H7 (cell line): ENCODE results near the gene MGAT4D. TPM values are rescaled to one million over a fixed set of nuclear protein-coding genes. Genes with fewer than 3 reads are reported as not detected.
"Not testable (repeated sequence)": the region's sequence is repeated elsewhere in the genome, so short reads cannot be mapped to it uniquely, and the experiment has no call there.

ENCODE experiments used
- DNase-seq: peaks from one replicate; pipeline ENCODE4 v3.0.0; 2012
- H3K27me3 ChIP-seq: 2 replicates; pipeline ENCODE4 v1.6.0; 2011; ENCODE audit warnings: mild to moderate bottlenecking, low read length; ENCODE audit not compliant: control insufficient read depth, insufficient read depth
- H3K36me3 ChIP-seq: replicated peaks from 2 replicates; pipeline ENCODE4 v1.5.1; 2011; ENCODE audit warnings: low read length; ENCODE audit not compliant: control insufficient read depth, insufficient read depth
- H3K4me3 ChIP-seq: 2 replicates; pipeline ENCODE4 v1.5.1; 2011; ENCODE audit warnings: low read depth, mild to moderate bottlenecking, control low read depth, low read length, moderate library complexity; ENCODE audit not compliant: insufficient read depth
- total RNA-seq: library from RNA; depleted of rRNA; stranded (reverse); fragments of >200 nt; shearing (Covaris generic); gene quantifications from 2 replicates; pipeline ENCODE4 v1.2.3, GENCODE V29; 2014; rRNA removed

Gene MGAT4D
- total RNA-seq, 1 experiment from 2014 or later, result not detected

GRCh38 chr4:140413130-140413969 lies 84.7 kb downstream of the MGAT4D start:
- DNase-seq, H3K4me3 ChIP-seq, H3K36me3 ChIP-seq, H3K27me3 ChIP-seq: not testable (repeated sequence)

- H3K36me3 ChIP-seq, result no peaks in the 10 kb centered on the region
- H3K4me3 ChIP-seq, result no peak overlapping the region
- DNase-seq, result no peak
- H3K27me3 ChIP-seq, result no peaks in the 10 kb centered on the region
Observed at GRCh38 chr4:140408974-140409373, 89.1 kb downstream of the MGAT4D start.

GRCh38 chr4:140406292-140406691 lies 91.8 kb downstream of the MGAT4D start:
- H3K27me3 ChIP-seq, result no peaks in the 10 kb centered on the region
- H3K36me3 ChIP-seq, result no peaks in the 10 kb centered on the region
- no peak for DNase-seq
- H3K4me3 ChIP-seq, result no peak overlapping the region

- no peaks in the 10 kb centered on the region for H3K27me3 ChIP-seq
- DNase-seq, result no peak
- H3K36me3 ChIP-seq, result no peaks in the 10 kb centered on the region
- no peak overlapping the region for H3K4me3 ChIP-seq
Observed at GRCh38 chr4:140400111-140400510, 98.0 kb downstream of the MGAT4D start.

- no peak for DNase-seq
- no peaks in the 10 kb centered on the region for H3K27me3 ChIP-seq
- H3K36me3 ChIP-seq, result no peaks in the 10 kb centered on the region
- H3K4me3 ChIP-seq, result no peak overlapping the region
Observed at GRCh38 chr4:140395668-140396067, 102.4 kb downstream of the MGAT4D start.

Other genes with a start within 250 kb of the MGAT4D start
- gene SCOC, start 124.6 kb downstream of the MGAT4D start, total RNA-seq, result 52.0 and 59.0 TPM in 2 replicates
- gene CLGN, start 70.6 kb downstream of the MGAT4D start, total RNA-seq, result 5.0 and 6.7 TPM in 2 replicates
- gene ELMOD2, start 25.9 kb upstream of the MGAT4D start, total RNA-seq, result 24.8 and 27.1 TPM in 2 replicates
- 0.07 TPM in 1 of 2 replicates, not detected in the other for gene UCP1, start 70.7 kb upstream of the MGAT4D start, total RNA-seq